ENCODE data around the gene COPS8. TPM values are rescaled to one million over a fixed set of nuclear protein-coding genes. Genes with fewer than 3 reads are reported as not detected.

Gene COPS8
- total and polyA plus RNA-seq, 2 donors (not counting 3 experiments of a cell fraction or from before 2014, with no cell fraction given), result 73.6 to 80.7 TPM

- BruUV-seq (replicated peaks), result no TSS peak
- Histone ChIP-seq H3K27me3 (ENCODE audit: control insufficient read depth in 2 of 2, insufficient read depth in 2 of 2, low read length in 2 of 2) (no peaks in the 10 kb centered on the region), H3K4me2 (ENCODE audit: insufficient read depth, low read length) (no peak overlapping the region), H3K9me3 (replicated peaks; ENCODE audit: control insufficient read depth, insufficient read depth, low read length) (no peaks in the 10 kb centered on the region), H3K36me3 (ENCODE audit: control insufficient read depth in 2 of 2, extremely low read depth in 1 of 2, insufficient read depth in 2 of 2, low read length in 2 of 2) (no peaks in the 10 kb centered on the region), H3K9me1 (replicated peaks; ENCODE audit: control insufficient read depth, extremely low read depth, insufficient read depth, low read length) (no peaks in the 10 kb centered on the region), H3K9ac (replicated peaks; ENCODE audit: extremely low read depth, insufficient read depth, low read length) (no peak overlapping the region), H3K79me2 (ENCODE audit: control insufficient read depth, insufficient read depth, low read length) (no peaks in the 10 kb centered on the region), H3K4me1 (ENCODE audit: control insufficient read depth, extremely low read depth, insufficient read depth, low read length) (no peaks in the 10 kb centered on the region), H2AFZ (ENCODE audit: low read depth, low read length) (no peak overlapping the region), H3K27ac (ENCODE audit: insufficient read depth, low read depth, low read length) (no peak overlapping the region), H4K20me1 (replicated peaks; ENCODE audit: control insufficient read depth, extremely low read depth, insufficient read depth, low read length) (no peaks in the 10 kb centered on the region), H3K4me3 (replicated peaks in 1 of 3; ENCODE audit: insufficient read depth in 1 of 3, low read depth in 1 of 3, low read length in 3 of 3) (no peak overlapping the region)
- CTCF ChIA-PET, result interaction anchor here (0.8 kb wide), 1 partner anchor 10 kb away, joined by 4 read pairs; no protein-coding TSS in a partner anchor
- TF ChIP-seq JUN (IDR thresholded peaks at IDR 0.05; ENCODE audit: borderline replicate concordance, insufficient read depth, insufficient read length, low read depth) (no peak), POLR2A (IDR thresholded peaks at IDR 0.05; ENCODE audit: low read depth, low read length) (no peak), MYC (IDR thresholded peaks at IDR 0.05; ENCODE audit: low read depth, low read length) (no peak), FOS (IDR thresholded peaks at IDR 0.05; ENCODE audit: borderline replicate concordance, insufficient read depth, low read length) (no peak), POLR2AphosphoS5 (IDR thresholded peaks at IDR 0.05; ENCODE audit: insufficient read depth, low read depth, low read length) (no peak), GATA2 (IDR thresholded peaks at IDR 0.05; ENCODE audit: insufficient read depth, insufficient read length, low read depth, low read length) (no peak), EZH2 (IDR thresholded peaks at IDR 0.05; ENCODE audit: borderline replicate concordance, low read depth, low read length, severe bottlenecking) (no peak)
- TF ChIP-seq, protein P1, sequence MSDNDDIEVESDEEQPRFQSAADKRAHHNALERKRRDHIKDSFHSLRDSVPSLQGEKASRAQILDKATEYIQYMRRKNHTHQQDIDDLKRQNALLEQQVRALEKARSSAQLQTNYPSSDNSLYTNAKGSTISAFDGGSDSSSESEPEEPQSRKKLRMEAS (IDR thresholded peaks at IDR 0.05; ENCODE audit: insufficient read depth, insufficient read length), result no peak
- TF ChIP-seq, protein P2, sequence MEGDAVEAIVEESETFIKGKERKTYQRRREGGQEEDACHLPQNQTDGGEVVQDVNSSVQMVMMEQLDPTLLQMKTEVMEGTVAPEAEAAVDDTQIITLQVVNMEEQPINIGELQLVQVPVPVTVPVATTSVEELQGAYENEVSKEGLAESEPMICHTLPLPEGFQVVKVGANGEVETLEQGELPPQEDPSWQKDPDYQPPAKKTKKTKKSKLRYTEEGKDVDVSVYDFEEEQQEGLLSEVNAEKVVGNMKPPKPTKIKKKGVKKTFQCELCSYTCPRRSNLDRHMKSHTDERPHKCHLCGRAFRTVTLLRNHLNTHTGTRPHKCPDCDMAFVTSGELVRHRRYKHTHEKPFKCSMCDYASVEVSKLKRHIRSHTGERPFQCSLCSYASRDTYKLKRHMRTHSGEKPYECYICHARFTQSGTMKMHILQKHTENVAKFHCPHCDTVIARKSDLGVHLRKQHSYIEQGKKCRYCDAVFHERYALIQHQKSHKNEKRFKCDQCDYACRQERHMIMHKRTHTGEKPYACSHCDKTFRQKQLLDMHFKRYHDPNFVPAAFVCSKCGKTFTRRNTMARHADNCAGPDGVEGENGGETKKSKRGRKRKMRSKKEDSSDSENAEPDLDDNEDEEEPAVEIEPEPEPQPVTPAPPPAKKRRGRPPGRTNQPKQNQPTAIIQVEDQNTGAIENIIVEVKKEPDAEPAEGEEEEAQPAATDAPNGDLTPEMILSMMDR (IDR thresholded peaks at IDR 0.05; ENCODE audit: extremely low read depth in 1 of 2, insufficient read depth in 1 of 2, low read depth in 1 of 2, low read length in 2 of 2), result no peak
- POLR2A ChIA-PET, result interaction anchor here (0.6 kb wide), 1 partner anchor 167 kb away, joined by 3 read pairs; no protein-coding TSS in a partner anchor
- FAIRE-seq (no peak), DNase-seq (ENCODE audit: low read depth, low spot score) (no peak)
- dilution Hi-C loops (cut with MboI; ENCODE audit: extremely low pct_ligation_motif_present, low sequenced_read_pairs), result no loop called here
- intact Hi-C loops (cut with micrococcal nuclease), result no loop called here
Measured at GRCh38 chr2:237144516-237144915, 58.8 kb downstream of the COPS8 start.
